ENCODE results near the gene ICOS. TPM values are rescaled to one million over a fixed set of nuclear protein-coding genes. Genes with fewer than 3 reads are reported as not detected.

Gene ICOS
- total and polyA plus RNA-seq, 2 donors (not counting 3 experiments of a cell fraction or from before 2014, with no cell fraction given), result not detected

GRCh38 chr2:203934041-203934492 lies 2.5 kb upstream of the ICOS start:
- intact Hi-C loops (cut with micrococcal nuclease), result no loop called here
- FAIRE-seq (no peak), DNase-seq (ENCODE audit: low read depth, low spot score) (no peak)
- H3K4me1 ChIP-seq (ENCODE audit: control insufficient read depth, extremely low read depth, insufficient read depth, low read length), result no peaks in the 10 kb centered on the region
- ChIA-PET CTCF (no interaction called here), POLR2A (no interaction called here)
- H3K27ac ChIP-seq (ENCODE audit: insufficient read depth, low read depth, low read length), result no peak overlapping the region
- TF ChIP-seq MYC (IDR thresholded peaks at IDR 0.05; ENCODE audit: low read depth, low read length) (no peak), EZH2 (IDR thresholded peaks at IDR 0.05; ENCODE audit: borderline replicate concordance, low read depth, low read length, severe bottlenecking) (no peak), POLR2A (IDR thresholded peaks at IDR 0.05; ENCODE audit: low read depth, low read length) (no peak), CTCF (IDR thresholded peaks at IDR 0.05; ENCODE audit: extremely low read depth in 1 of 2, insufficient read depth in 1 of 2, low read depth in 1 of 2, low read length in 2 of 2) (no peak), JUN (IDR thresholded peaks at IDR 0.05; ENCODE audit: borderline replicate concordance, insufficient read depth, insufficient read length, low read depth) (no peak), GATA2 (IDR thresholded peaks at IDR 0.05; ENCODE audit: insufficient read depth, insufficient read length, low read depth, low read length) (no peak), MAX (IDR thresholded peaks at IDR 0.05; ENCODE audit: insufficient read depth, insufficient read length) (no peak), POLR2AphosphoS5 (IDR thresholded peaks at IDR 0.05; ENCODE audit: insufficient read depth, low read depth, low read length) (no peak), FOS (IDR thresholded peaks at IDR 0.05; ENCODE audit: borderline replicate concordance, insufficient read depth, low read length) (no peak)
- H2AFZ ChIP-seq (ENCODE audit: low read depth, low read length), result no peak overlapping the region
- no peak overlapping the region for H3K4me3 ChIP-seq (replicated peaks in 1 of 3; ENCODE audit: insufficient read depth in 1 of 3, low read depth in 1 of 3, low read length in 3 of 3)
- no peak overlapping the region for H3K4me2 ChIP-seq (ENCODE audit: insufficient read depth, low read length)
- H3K27me3 ChIP-seq (ENCODE audit: control insufficient read depth in 2 of 2, insufficient read depth in 2 of 2, low read length in 2 of 2), result peaks cover 3 to 7% of the 10 kb centered on the region in 2 experiments
- BruUV-seq (replicated peaks), result no TSS peak
- no peak overlapping the region for H3K9ac ChIP-seq (replicated peaks; ENCODE audit: extremely low read depth, insufficient read depth, low read length)
- no peaks in the 10 kb centered on the region for H3K79me2 ChIP-seq (ENCODE audit: control insufficient read depth, insufficient read depth, low read length)
- dilution Hi-C loops (cut with MboI; ENCODE audit: extremely low pct_ligation_motif_present, low sequenced_read_pairs), result no loop called here
- H4K20me1 ChIP-seq (replicated peaks; ENCODE audit: control insufficient read depth, extremely low read depth, insufficient read depth, low read length), result no peaks in the 10 kb centered on the region
- H3K36me3 ChIP-seq (ENCODE audit: control insufficient read depth in 2 of 2, extremely low read depth in 1 of 2, insufficient read depth in 2 of 2, low read length in 2 of 2), result no peaks in the 10 kb centered on the region
- H3K9me1 ChIP-seq (replicated peaks; ENCODE audit: control insufficient read depth, extremely low read depth, insufficient read depth, low read length), result no peaks in the 10 kb centered on the region
- no peaks in the 10 kb centered on the region for H3K9me3 ChIP-seq (replicated peaks; ENCODE audit: control insufficient read depth, insufficient read depth, low read length)
